Prostate gland (tissue), 2 donors: ENCODE results near the gene PPP2R3C. TPM values are rescaled to one million over a fixed set of nuclear protein-coding genes. Genes with fewer than 3 reads are reported as not detected.

Experiments used
- DNase-seq: peaks from one replicate; pipeline ENCODE4 v3.0.0-alpha.2; 2019; ENCODE audit warnings: low spot score
- H3K27ac ChIP-seq, 2 donors: fragments of 200-600 bp; sonication (generic); 2 replicates each; pipeline ENCODE4 v1.5.1; 2017 to 2019
- H3K27me3 ChIP-seq: fragments of 200-600 bp; sonication (generic); replicated peaks from 2 replicates; pipeline ENCODE4 v1.5.1; 2019; ENCODE audit not compliant: insufficient read depth
- H3K36me3 ChIP-seq, 2 donors: fragments of 200-600 bp; sonication (generic); 1 replicate in 1 of 2; 2 replicates in 1 of 2; pipeline versions ENCODE4 v1.5.1 to v1.8.1; 2017 to 2019
- H3K4me1 ChIP-seq: fragments of 200-600 bp; sonication (generic); replicated peaks from 2 replicates; pipeline ENCODE4 v1.5.1; 2019
- H3K4me3 ChIP-seq, 2 donors: fragments of 200-600 bp; sonication (generic); 2 replicates each; pipeline ENCODE4 v1.5.1; 2017 to 2019
- H3K9me3 ChIP-seq: fragments of 200-600 bp; sonication (generic); 2 replicates; pipeline ENCODE4 v1.5.1; 2017
- CTCF ChIP-seq, 4 experiments: fragments of 200-600 bp in 2 of 4; fragments of 450-650 bp in 2 of 4; sonication (generic) in 2 of 4; IDR thresholded peaks; 1 replicate in 3 of 4; 2 replicates in 1 of 4; pipeline ENCODE4 v1.5.1; 2016 to 2019; ENCODE audit warnings: antibody characterized with exemption in 4 of 4, mild to moderate bottlenecking in 2 of 4, moderate library complexity in 2 of 4
- POLR2A ChIP-seq: fragments of 450-650 bp; IDR thresholded peaks from one replicate; pipeline ENCODE4 v1.6.1; 2016; ENCODE audit warnings: antibody characterized with exemption, mild to moderate bottlenecking
- POLR2AphosphoS5 ChIP-seq: sonication (generic); formaldehyde crosslinking; IDR thresholded peaks from one replicate; pipeline ENCODE4 v1.6.1; 2017; ENCODE audit warnings: antibody characterized with exemption
- WGBS: methylation state at CpG from one replicate; pipeline ENCODE4 v1.1.5; 2018; 5-methylcytosine and 5-hydroxymethylcytosine counted together
- intact Hi-C: fragments of 100-400 bp; cut with DNase I; formaldehyde crosslinking; loops from one replicate; pipeline ENCODE4 v1.14.2; 2022
- total RNA-seq, 2 donors: library from RNA; depleted of rRNA; stranded (reverse); fragments of >200 nt; gene quantifications; one replicate each; pipeline ENCODE4 v1.1.0, GENCODE V29; 2016

The PPP2R3C gene
- total RNA-seq, 2 donors from 2014 or later = 16.1 to 20.9 TPM

DNA sequence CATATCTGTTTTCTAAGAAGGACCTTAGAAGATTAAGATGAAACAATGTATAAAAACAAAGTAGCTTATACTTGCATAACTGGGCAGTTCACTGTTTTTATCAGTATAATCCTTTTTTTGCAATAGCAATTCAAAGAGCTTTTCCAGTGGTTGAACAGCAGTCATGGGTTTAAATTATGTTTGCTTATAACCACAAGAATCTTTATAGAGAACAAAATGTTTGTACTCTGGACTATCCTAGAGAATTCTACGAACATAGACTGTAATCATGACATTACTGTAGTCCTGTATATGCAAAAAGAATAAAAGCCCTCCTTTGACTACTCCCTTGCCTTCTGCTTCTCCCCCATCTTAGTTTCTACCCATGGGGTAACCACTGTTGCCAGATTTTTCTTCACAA is 70.0 kb downstream of the PPP2R3C start:
- Histone ChIP-seq H3K4me3 (no peak overlapping the region), H3K4me1 (no peaks in the 10 kb centered on the region), H3K36me3 (no peaks in the 10 kb centered on the region), H3K27me3 (no peaks in the 10 kb centered on the region), H3K9me3 (no peaks in the 10 kb centered on the region), H3K27ac (peak overlapping the region; percentile 84 to 98)
- no peak for DNase-seq
- WGBS = 8% methylated on average over 1 of the region's 1 CpG
- TF ChIP-seq CTCF (IDR thresholded peaks at IDR 0.05) = no peak
- TF ChIP-seq POLR2AphosphoS5 = peak; percentile 94
- intact Hi-C loops = no loop called here

- WGBS = 0% methylated on average over 1 of the region's 1 CpG
- Histone ChIP-seq H3K36me3 (no peaks in the 10 kb centered on the region), H3K27ac (peak overlapping the region; percentile 84 to 98), H3K9me3 (no peaks in the 10 kb centered on the region), H3K4me1 (no peaks in the 10 kb centered on the region), H3K4me3 (no peak overlapping the region), H3K27me3 (no peaks in the 10 kb centered on the region)
- DNase-seq = peak; percentile 21
- intact Hi-C loops = no loop called here
- TF ChIP-seq POLR2AphosphoS5 = peak; percentile 45
- no peak for TF ChIP-seq CTCF (IDR thresholded peaks at IDR 0.05)
Observed at GRCh38 chr14:35050652-35051051, 71.1 kb downstream of the PPP2R3C start.

DNA sequence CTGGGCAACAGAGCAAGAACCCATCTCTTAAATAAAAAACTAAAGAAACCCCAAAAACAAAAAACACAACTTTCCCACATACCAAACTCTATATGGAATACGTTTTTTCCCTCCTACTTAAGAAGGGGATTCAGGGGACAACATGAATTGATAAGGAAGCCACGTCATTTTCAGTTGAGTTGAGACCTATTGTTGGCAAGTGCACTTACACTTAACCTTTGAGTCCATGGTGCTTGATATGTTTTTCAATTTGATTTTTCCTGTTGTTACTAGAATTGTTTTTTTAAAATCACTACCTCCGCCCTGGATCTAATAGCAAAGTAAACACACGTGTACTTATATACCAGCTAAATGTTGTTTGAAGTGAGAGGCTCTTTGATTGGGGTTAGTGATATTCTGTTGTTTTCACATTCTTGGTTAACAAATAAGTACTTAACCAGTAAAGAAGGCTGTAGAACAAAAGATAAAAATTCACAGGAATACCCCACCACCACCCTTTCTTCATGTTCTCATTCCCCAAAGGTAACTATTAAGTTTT is 73.7 kb downstream of the PPP2R3C start:
- TF ChIP-seq POLR2A (no peak), POLR2AphosphoS5 (no peak), CTCF (IDR thresholded peaks at IDR 0.05) (no peak)
- Histone ChIP-seq H3K4me1 (no peaks in the 10 kb centered on the region), H3K9me3 (no peaks in the 10 kb centered on the region), H3K27me3 (no peaks in the 10 kb centered on the region), H3K4me3 (peak overlapping the region in 1 of 2 donors; percentile 74), H3K36me3 (no peaks in the 10 kb centered on the region), H3K27ac (peak overlapping the region; percentile 98 to 100)
- 75% methylated on average over 4 of the region's 4 CpGs for WGBS
- DNase-seq = no peak
- intact Hi-C loops = loop anchor here (2.0 to 5.0 kb wide), 4 partner anchors 66 to 586 kb away; partner anchors contain the start of genes NFKBIA, PPP2R3C, PRORP and SPTSSA

DNA sequence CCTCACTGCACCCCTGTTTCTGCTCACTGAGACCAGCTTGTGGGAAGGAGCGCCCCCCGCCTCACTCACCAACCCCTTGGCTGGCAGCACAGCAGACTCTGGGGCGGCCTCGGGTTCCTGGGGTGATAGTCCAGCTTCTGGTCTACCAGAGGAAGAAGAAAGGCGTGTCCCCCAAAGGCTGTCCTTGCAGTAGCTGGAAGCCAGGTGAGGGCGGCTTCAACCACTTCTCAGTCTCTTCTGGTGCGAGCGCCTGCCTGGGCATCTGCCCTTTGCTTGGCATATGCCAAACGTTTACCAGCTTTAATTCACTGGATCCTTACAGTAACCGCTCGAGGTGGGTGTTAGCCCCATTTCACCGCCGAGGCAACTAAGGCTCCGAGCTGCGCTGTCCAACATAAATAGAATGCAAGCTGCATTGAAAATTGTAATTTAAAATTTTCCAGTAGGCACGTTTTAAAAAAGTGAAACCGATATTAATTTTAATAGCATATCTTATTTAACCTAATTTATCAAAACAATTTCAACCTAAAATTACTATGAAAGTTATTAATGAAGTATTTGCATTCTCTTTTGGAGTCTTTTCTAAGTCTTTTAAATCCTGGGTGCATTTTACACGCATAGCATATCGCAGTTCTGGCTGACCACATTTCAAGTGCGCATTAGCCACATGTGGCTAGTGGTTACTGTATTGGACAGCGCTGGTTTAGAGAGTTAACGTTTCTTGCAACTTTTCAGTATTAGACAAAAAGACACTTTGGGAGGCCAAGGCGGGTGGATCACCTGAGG is 74.8 kb downstream of the PPP2R3C start:
- no peaks in the 10 kb centered on the region for H3K4me1 ChIP-seq
- DNase-seq = peak; percentile 51
- TF ChIP-seq POLR2AphosphoS5 (no peak), POLR2A (no peak), CTCF (IDR thresholded peaks at IDR 0.05) (peak in 1 of 4 experiments; percentile 19)
- no peaks in the 10 kb centered on the region for H3K27me3 ChIP-seq
- peak overlapping the region; percentile 98 to 100 for H3K27ac ChIP-seq
- intact Hi-C loops = loop anchor here (2.0 to 5.0 kb wide), 4 partner anchors 65 to 585 kb away; partner anchors contain the start of genes NFKBIA, PPP2R3C, PRORP and SPTSSA
- H3K9me3 ChIP-seq = no peaks in the 10 kb centered on the region
- H3K4me3 ChIP-seq = peak overlapping the region; percentile 74 to 92
- 26% methylated on average over 23 of the region's 23 CpGs for WGBS
- H3K36me3 ChIP-seq = no peaks in the 10 kb centered on the region
